Activated CD4-positive, alpha-beta T cell treated with anti-CD3 and anti-CD28 coated beads, Interleukin-2, amount 10 ng/mL, durations not matched to agents 7 days and 5 days (primary cell): Measurements from ENCODE around the gene PRPF6. TPM values are rescaled to one million over a fixed set of nuclear protein-coding genes. Genes with fewer than 3 reads are reported as not detected.

Experiments used
- CTCF ChIA-PET: fragments of 350-600 bp; sonication (Branson Sonifier 250); formaldehyde crosslinking; loops from one replicate; lab custom pipeline; 2021; ENCODE audit warnings: antibody characterized with exemption; lab: Charles Lee
- POLR2A ChIA-PET: fragments of 350-600 bp; sonication (Branson Sonifier 250); formaldehyde crosslinking; loops from one replicate; lab custom pipeline; 2021; ENCODE audit warnings: antibody characterized with exemption; lab: Charles Lee
- DNase-seq: peaks from one replicate; pipeline ENCODE4 v3.0.0-alpha.2; 2020
- H3K27ac Mint-ChIP-seq: one replicate; pipeline ENCODE4 v1.8.0; 2021; ENCODE audit warnings: mild to moderate bottlenecking, moderate library complexity, mixed read lengths
- H3K27me3 Mint-ChIP-seq: one replicate; pipeline ENCODE4 v1.8.0; 2021; ENCODE audit warnings: mixed read lengths
- H3K36me3 Mint-ChIP-seq: one replicate; pipeline ENCODE4 v1.8.0; 2021; ENCODE audit warnings: low read depth, mixed read lengths
- H3K4me1 Mint-ChIP-seq: one replicate; pipeline ENCODE4 v1.8.0; 2021; ENCODE audit warnings: mixed read lengths
- H3K4me3 Mint-ChIP-seq: one replicate; pipeline ENCODE4 v1.8.0; 2021; ENCODE audit warnings: mild to moderate bottlenecking, moderate library complexity, mixed read lengths
- H3K9me3 Mint-ChIP-seq: one replicate; pipeline ENCODE4 v1.8.0; 2021; ENCODE audit warnings: mixed read lengths
- total RNA-seq, 2 experiments: library from RNA; stranded (reverse); gene quantifications; one replicate each; pipeline ENCODE4 v1.2.3, GENCODE V29; 2021

PRPF6 gene
- total RNA-seq, 2 experiments from 2014 or later, result 67.1 to 70.8 TPM

GRCh38 chr20:64074184-64074789 lies 93.4 kb downstream of the PRPF6 start:
- Mint-ChIP-seq H3K4me3 (no peak overlapping the region), H3K36me3 (peaks cover 44% of the 10 kb centered on the region), H3K27me3 (no peaks in the 10 kb centered on the region), H3K27ac (no peak overlapping the region), H3K4me1 (peaks cover 35% of the 10 kb centered on the region), H3K9me3 (no peaks in the 10 kb centered on the region)
- ChIA-PET CTCF (interaction anchor here (0.6 to 1.6 kb wide), 4 partner anchors 7 to 182 kb away, joined by 3 to 4 read pairs (median 4); no protein-coding TSS in a partner anchor), POLR2A (no interaction called here)
- DNase-seq, result no peak

- CTCF ChIA-PET, result interaction anchor here (1.1 to 1.6 kb wide), 2 partner anchors 8 to 36 kb away, joined by 3 to 4 read pairs; no protein-coding TSS in a partner anchor
- Mint-ChIP-seq H3K36me3 (peaks cover 44% of the 10 kb centered on the region), H3K9me3 (no peaks in the 10 kb centered on the region), H3K4me3 (no peak overlapping the region), H3K4me1 (peaks cover 33% of the 10 kb centered on the region), H3K27ac (no peak overlapping the region), H3K27me3 (no peaks in the 10 kb centered on the region)
- POLR2A ChIA-PET, result no interaction called here
- no peak for DNase-seq
These were observed 94.0 kb downstream of the PRPF6 start for GRCh38 chr20:64074963-64075362.

GRCh38 chr20:64075556-64075955 lies 94.6 kb downstream of the PRPF6 start:
- no peak for DNase-seq
- POLR2A ChIA-PET, result no interaction called here
- H3K36me3 Mint-ChIP-seq, result peaks cover 44% of the 10 kb centered on the region
- peak overlapping the region; percentile 63 for H3K4me3 Mint-ChIP-seq
- no peaks in the 10 kb centered on the region for H3K27me3 Mint-ChIP-seq
- peak overlapping the region; percentile 73 for H3K27ac Mint-ChIP-seq
- peaks cover 38% of the 10 kb centered on the region for H3K4me1 Mint-ChIP-seq
- CTCF ChIA-PET, result interaction anchor here (0.6 to 5.1 kb wide), 5 partner anchors 8 to 109 kb away, joined by 3 to 30 read pairs (median 3); no protein-coding TSS in a partner anchor
- H3K9me3 Mint-ChIP-seq, result no peaks in the 10 kb centered on the region

- ChIA-PET CTCF (interaction anchor here (0.6 to 5.1 kb wide), 7 partner anchors 9 to 121 kb away, joined by 3 to 30 read pairs (median 4); no protein-coding TSS in a partner anchor), POLR2A (no interaction called here)
- Mint-ChIP-seq H3K36me3 (peaks cover 44% of the 10 kb centered on the region), H3K4me3 (peak overlapping the region; percentile 90), H3K4me1 (peaks cover 42% of the 10 kb centered on the region), H3K27me3 (no peaks in the 10 kb centered on the region), H3K27ac (peak overlapping the region; percentile 31), H3K9me3 (no peaks in the 10 kb centered on the region)
- no peak for DNase-seq
These were observed 95.4 kb downstream of the PRPF6 start for GRCh38 chr20:64076061-64076997.

- Mint-ChIP-seq H3K4me1 (peaks cover 48% of the 10 kb centered on the region), H3K4me3 (peak overlapping the region; percentile 90), H3K27ac (peak overlapping the region; percentile 82), H3K9me3 (no peaks in the 10 kb centered on the region), H3K36me3 (peaks cover 39% of the 10 kb centered on the region), H3K27me3 (peaks cover 5% of the 10 kb centered on the region)
- DNase-seq, result peak; percentile 55
- POLR2A ChIA-PET, result no interaction called here
- CTCF ChIA-PET, result interaction anchor here (0.6 to 5.1 kb wide), 6 partner anchors 8 to 122 kb away, joined by 3 to 30 read pairs (median 4); no protein-coding TSS in a partner anchor
These were observed 96.2 kb downstream of the PRPF6 start for GRCh38 chr20:64077094-64077493.

- no peak for DNase-seq
- Mint-ChIP-seq H3K36me3 (peaks cover 35% of the 10 kb centered on the region), H3K4me3 (peak overlapping the region; percentile 90), H3K27me3 (peaks cover 6% of the 10 kb centered on the region), H3K27ac (peak overlapping the region; percentile 83), H3K4me1 (peaks cover 48% of the 10 kb centered on the region), H3K9me3 (no peaks in the 10 kb centered on the region)
- CTCF ChIA-PET, result interaction anchor here (0.9 to 5.1 kb wide), 7 partner anchors 10 to 208 kb away, joined by 3 to 30 read pairs (median 5); no protein-coding TSS in a partner anchor
- POLR2A ChIA-PET, result no interaction called here
These were observed 96.6 kb downstream of the PRPF6 start for GRCh38 chr20:64077541-64077875.

- peak overlapping the region; percentile 83 for H3K27ac Mint-ChIP-seq
- POLR2A ChIA-PET, result no interaction called here
These were observed 97.1 kb downstream of the PRPF6 start for GRCh38 chr20:64077876-64078551.

GRCh38 chr20:64078934-64079272 lies 98.0 kb downstream of the PRPF6 start:
- H3K9me3 Mint-ChIP-seq, result no peaks in the 10 kb centered on the region
- no peak for DNase-seq
- POLR2A ChIA-PET, result no interaction called here
- H3K36me3 Mint-ChIP-seq, result peaks cover 31% of the 10 kb centered on the region
- CTCF ChIA-PET, result interaction anchor here (0.8 to 5.1 kb wide), 6 partner anchors 10 to 541 kb away, joined by 3 to 30 read pairs (median 8); no protein-coding TSS in a partner anchor
- peak overlapping the region; percentile 83 for H3K27ac Mint-ChIP-seq
- peak overlapping the region; percentile 90 for H3K4me3 Mint-ChIP-seq
- peaks cover 50% of the 10 kb centered on the region for H3K4me1 Mint-ChIP-seq
- peaks cover 9% of the 10 kb centered on the region for H3K27me3 Mint-ChIP-seq

More at GRCh38 chr20:64077876-64078551, 97.1 kb downstream of the PRPF6 start:
- H3K4me3 Mint-ChIP-seq, result peak overlapping the region; percentile 90
- H3K9me3 Mint-ChIP-seq, result no peaks in the 10 kb centered on the region
- peak; percentile 77 for DNase-seq
- CTCF ChIA-PET, result interaction anchor here (0.9 to 5.1 kb wide), 6 partner anchors 12 to 208 kb away, joined by 3 to 30 read pairs (median 6); no protein-coding TSS in a partner anchor
- H3K27me3 Mint-ChIP-seq, result peaks cover 6% of the 10 kb centered on the region
- H3K4me1 Mint-ChIP-seq, result peaks cover 50% of the 10 kb centered on the region
- H3K36me3 Mint-ChIP-seq, result peaks cover 34% of the 10 kb centered on the region

GRCh38 chr20:64079273-64080012 lies 98.5 kb downstream of the PRPF6 start, which contains the start of gene RGS19:
Gene RGS19 (minus strand): TSS chr20:64079518. CDS start chr20:64076886, 2,632 bp downstream.
- Mint-ChIP-seq H3K4me3 (peak within 1 kb of the TSS; percentile 90), H3K9me3 (no peaks in the 10 kb centered on the region), H3K36me3 (peaks cover 26% of the 10 kb centered on the region), H3K27ac (peak within 1 kb of the TSS; percentile 83), H3K4me1 (peaks cover 50% of the 10 kb centered on the region), H3K27me3 (peaks cover 12% of the 10 kb centered on the region)
- CTCF ChIA-PET, result interaction anchor here (0.8 to 5.1 kb wide), 7 partner anchors 10 to 542 kb away, joined by 3 to 30 read pairs (median 5); no protein-coding TSS in a partner anchor
- POLR2A ChIA-PET, result interaction anchor here (0.6 kb wide), 1 partner anchor 40 kb away, joined by 3 read pairs; no protein-coding TSS in a partner anchor
- peak; percentile 81 for DNase-seq

GRCh38 chr20:64080013-64080812 lies 99.3 kb downstream of the PRPF6 start, which contains the start of gene OPRL1:
Gene OPRL1 (plus strand): TSS chr20:64080082. CDS start chr20:64092721, 12,639 bp downstream.
- Mint-ChIP-seq H3K9me3 (no peaks in the 10 kb centered on the region), H3K4me1 (peaks cover 49% of the 10 kb centered on the region), H3K27ac (peak within 1 kb of the TSS; percentile 83), H3K36me3 (peaks cover 22% of the 10 kb centered on the region), H3K27me3 (peaks cover 16% of the 10 kb centered on the region), H3K4me3 (peak within 1 kb of the TSS; percentile 90)
- ChIA-PET POLR2A (interaction anchor here (0.6 kb wide), 1 partner anchor 41 kb away, joined by 3 read pairs; no protein-coding TSS in a partner anchor), CTCF (interaction anchor here (0.9 to 5.1 kb wide), 3 partner anchors 11 to 41 kb away, joined by 4 to 30 read pairs (median 10); no protein-coding TSS in a partner anchor)
- no peak for DNase-seq
